PC-9 (cell line): ENCODE data around the gene MAGI2. TPM values are rescaled to one million over a fixed set of nuclear protein-coding genes. Genes with fewer than 3 reads are reported as not detected.

ENCODE experiments used
- BruUV-seq: library from RNA; stranded (reverse); fragments of 400-500 nt; replicated peaks from 2 replicates; lab custom pipeline; 2021; lab: Mats Ljungman, UMichigan
- CTCF ChIA-PET: fragments of 300-600 bp; sonication (Branson Sonifier 250); formaldehyde crosslinking; loops from one replicate; lab custom pipeline; 2022; ENCODE audit warnings: antibody characterized with exemption; lab: Charles Lee
- POLR2A ChIA-PET: fragments of 300-600 bp; sonication (Branson Sonifier 250); formaldehyde crosslinking; loops from one replicate; lab custom pipeline; 2022; ENCODE audit warnings: antibody characterized with exemption; ENCODE audit not compliant: unreplicated experiment; lab: Charles Lee
- DNase-seq, 2 experiments: peaks; one replicate each; pipeline versions ENCODE4 v3.0.0 to v3.0.0-alpha.2; 2015 to 2022; ENCODE audit warnings: mixed read lengths in 1 of 2
- H2AFZ ChIP-seq: fragments of 200-600 bp; sonication (generic); 2 replicates; pipeline ENCODE4 v1.8.1; 2017; ENCODE audit warnings: antibody characterized with exemption
- H3F3A ChIP-seq: fragments of 200-600 bp; sonication (generic); 2 replicates; pipeline ENCODE4 v1.8.1; 2017; ENCODE audit warnings: antibody characterized with exemption, mild to moderate bottlenecking, low read depth; ENCODE audit not compliant: insufficient read depth
- H3K27ac ChIP-seq: fragments of 200-600 bp; sonication (generic); 2 replicates; pipeline ENCODE4 v1.6.1; 2016; ENCODE audit warnings: mixed run types
- H3K27me3 ChIP-seq: fragments of 200-600 bp; sonication (generic); 2 replicates; pipeline ENCODE4 v1.6.1; 2016; ENCODE audit warnings: low read depth, mixed run types; ENCODE audit not compliant: insufficient read depth
- H3K36me3 ChIP-seq: fragments of 200-600 bp; sonication (generic); 2 replicates; pipeline ENCODE4 v1.6.1; 2016; ENCODE audit warnings: low read depth, mixed run types
- H3K4me1 ChIP-seq: fragments of 200-600 bp; sonication (generic); replicated peaks from 2 replicates; pipeline ENCODE4 v1.6.1; 2016; ENCODE audit warnings: mixed run types; ENCODE audit not compliant: insufficient read depth
- H3K4me2 ChIP-seq: fragments of 200-600 bp; sonication (generic); 2 replicates; pipeline ENCODE4 v1.6.1; 2017; ENCODE audit warnings: mixed run types
- H3K4me3 ChIP-seq: fragments of 200-600 bp; sonication (generic); 2 replicates; pipeline ENCODE4 v1.6.1; 2016; ENCODE audit warnings: mixed run types
- H3K79me2 ChIP-seq: fragments of 200-600 bp; sonication (generic); 2 replicates; pipeline ENCODE4 v1.6.1; 2017; ENCODE audit warnings: low read depth, mixed run types
- H3K9me2 ChIP-seq: fragments of 200-600 bp; sonication (generic); 2 replicates; pipeline ENCODE4 v1.8.1; 2017; ENCODE audit warnings: mild to moderate bottlenecking; ENCODE audit not compliant: insufficient read depth
- H3K9me3 ChIP-seq: fragments of 200-600 bp; sonication (generic); 2 replicates; pipeline ENCODE4 v1.8.1; 2016; ENCODE audit warnings: low read depth; ENCODE audit not compliant: insufficient read depth
- H4K20me1 ChIP-seq: fragments of 200-600 bp; sonication (generic); 2 replicates; pipeline ENCODE4 v1.8.1; 2017; ENCODE audit not compliant: insufficient read depth
- CTCF ChIP-seq: fragments of 200-600 bp; sonication (generic); conservative IDR thresholded peaks from 2 replicates; pipeline ENCODE4 v1.6.1; 2017; ENCODE audit warnings: mixed run types, antibody characterized with exemption, mild to moderate bottlenecking, moderate library complexity
- EZH2 ChIP-seq: fragments of 200-600 bp; sonication (generic); IDR thresholded peaks from 2 replicates; pipeline ENCODE4 v1.8.0; 2017; ENCODE audit warnings: antibody characterized with exemption, low read depth
- intact Hi-C: fragments of 100-400 bp; cut with micrococcal nuclease; formaldehyde crosslinking; loops from one replicate; pipeline ENCODE4 v1.10.0; 2022; ENCODE audit not compliant: unreplicated experiment
- total RNA-seq: library from RNA; stranded (reverse); gene quantifications from 2 replicates; pipeline ENCODE4 v1.2.3, GENCODE V29; 2021

The MAGI2 gene
- total RNA-seq, 1 experiment from 2014 or later, result 0.92 TPM

GRCh38 chr7:79046061-79046460 lies 407.4 kb downstream of the MAGI2 start:
- H3K9me2 ChIP-seq, result no peaks in the 10 kb centered on the region
- no peak overlapping the region for H3K4me2 ChIP-seq
- no peak overlapping the region for H2AFZ ChIP-seq
- BruUV-seq, result no TSS peak
- no peak overlapping the region for H3K4me3 ChIP-seq
- ChIA-PET CTCF (interaction anchor here (0.6 kb wide), 1 partner anchor 289 kb away, joined by 4 read pairs; no protein-coding TSS in a partner anchor), POLR2A (no interaction called here)
- TF ChIP-seq EZH2 (no peak), CTCF (no peak)
- H3K9me3 ChIP-seq, result no peaks in the 10 kb centered on the region
- no peaks in the 10 kb centered on the region for H3F3A ChIP-seq
- H4K20me1 ChIP-seq, result no peaks in the 10 kb centered on the region
- H3K27ac ChIP-seq, result no peak overlapping the region
- H3K79me2 ChIP-seq, result no peaks in the 10 kb centered on the region
- no peaks in the 10 kb centered on the region for H3K36me3 ChIP-seq
- no peak for DNase-seq
- no peaks in the 10 kb centered on the region for H3K4me1 ChIP-seq
- no peaks in the 10 kb centered on the region for H3K27me3 ChIP-seq
- intact Hi-C loops, result no loop called here

GRCh38 chr7:79037001-79037400 lies 416.5 kb downstream of the MAGI2 start:
- Histone ChIP-seq H3K9me2 (0 out of 2 replicates have a peak, but pooled peaks cover 4% of the 10 kb centered on the region), H3K27ac (no peak overlapping the region), H3F3A (no peaks in the 10 kb centered on the region), H3K4me3 (no peak overlapping the region), H4K20me1 (no peaks in the 10 kb centered on the region), H3K79me2 (no peaks in the 10 kb centered on the region), H3K4me2 (no peak overlapping the region), H2AFZ (no peak overlapping the region; the same call in 1 of the 2 replicates), H3K27me3 (no peaks in the 10 kb centered on the region), H3K36me3 (no peaks in the 10 kb centered on the region), H3K4me1 (no peaks in the 10 kb centered on the region), H3K9me3 (no peaks in the 10 kb centered on the region)
- POLR2A ChIA-PET, result no interaction called here
- no TSS peak for BruUV-seq
- no peak for DNase-seq
- CTCF ChIA-PET, result no interaction called here
- no peak for TF ChIP-seq CTCF
- no peak for TF ChIP-seq EZH2
- intact Hi-C loops, result no loop called here

GRCh38 chr7:79036356-79036755 lies 417.1 kb downstream of the MAGI2 start:
- Histone ChIP-seq H4K20me1 (no peaks in the 10 kb centered on the region), H3K27ac (no peak overlapping the region), H3K36me3 (no peaks in the 10 kb centered on the region), H3K4me3 (no peak overlapping the region), H3K79me2 (no peaks in the 10 kb centered on the region), H3K9me3 (no peaks in the 10 kb centered on the region), H3K4me1 (no peaks in the 10 kb centered on the region), H3K27me3 (no peaks in the 10 kb centered on the region), H3F3A (no peaks in the 10 kb centered on the region), H3K9me2 (0 out of 2 replicates have a peak, but pooled peaks cover 4% of the 10 kb centered on the region), H2AFZ (no peak overlapping the region), H3K4me2 (no peak overlapping the region)
- intact Hi-C loops, result no loop called here
- no TSS peak for BruUV-seq
- CTCF ChIA-PET, result no interaction called here
- POLR2A ChIA-PET, result interaction anchor here (0.7 kb wide), 1 partner anchor 60 kb away, joined by 4 read pairs; no protein-coding TSS in a partner anchor
- TF ChIP-seq EZH2 (no peak), CTCF (no peak)
- DNase-seq, result no peak
